H9 (cell line): ENCODE results near the gene SIPA1L2. TPM values are rescaled to one million over a fixed set of nuclear protein-coding genes. Genes with fewer than 3 reads are reported as not detected.

Experiments
- DNase-seq: peaks from one replicate; pipeline ENCODE4 v3.0.0-alpha.2; 2017
- H2AFZ ChIP-seq: one replicate; pipeline ENCODE4 v1.6.1; 2013; ENCODE audit warnings: mild to moderate bottlenecking, low read length, control low read depth, moderate library complexity
- H2AK5ac ChIP-seq: 2 replicates; pipeline ENCODE4 v1.6.1; 2013; ENCODE audit warnings: low read length, control low read depth, mixed read lengths; ENCODE audit not compliant: insufficient read length
- H2BK120ac ChIP-seq: one replicate; pipeline ENCODE4 v1.6.1; 2013; ENCODE audit warnings: low read depth, mild to moderate bottlenecking, low read length, control low read depth, inconsistent platforms; ENCODE audit not compliant: poor library complexity, severe bottlenecking
- H2BK12ac ChIP-seq: 2 replicates; pipeline ENCODE4 v1.6.1; 2013; ENCODE audit warnings: low read length, control low read depth, mixed read lengths, low read depth; ENCODE audit not compliant: insufficient read length
- H2BK15ac ChIP-seq: 2 replicates; pipeline ENCODE4 v1.6.1; 2013; ENCODE audit warnings: low read depth, low read length, control low read depth
- H2BK20ac ChIP-seq: one replicate; pipeline ENCODE4 v1.6.1; 2013; ENCODE audit warnings: low read depth, mild to moderate bottlenecking, low read length, control low read depth, inconsistent platforms; ENCODE audit not compliant: poor library complexity, severe bottlenecking
- H2BK5ac ChIP-seq: 2 replicates; pipeline ENCODE4 v1.6.1; 2013; ENCODE audit warnings: low read length, control low read depth, mixed read lengths; ENCODE audit not compliant: insufficient read length
- H3K14ac ChIP-seq: 2 replicates; pipeline ENCODE4 v1.6.1; 2013; ENCODE audit warnings: low read length, control low read depth; ENCODE audit not compliant: insufficient read depth
- H3K18ac ChIP-seq: 2 replicates; pipeline ENCODE4 v1.6.1; 2013; ENCODE audit warnings: low read depth, mild to moderate bottlenecking, mixed read lengths, low read length, control low read depth; ENCODE audit not compliant: insufficient read length
- H3K23ac ChIP-seq: 2 replicates; pipeline ENCODE4 v1.6.1; 2013; ENCODE audit warnings: low read length, control low read depth, mixed read lengths, low read depth; ENCODE audit not compliant: insufficient read length
- H3K23me2 ChIP-seq: 2 replicates; pipeline ENCODE4 v1.6.1; 2013; ENCODE audit warnings: low read depth, mild to moderate bottlenecking, mixed read lengths, low read length, control low read depth; ENCODE audit not compliant: insufficient read length, poor library complexity, severe bottlenecking
- H3K27ac ChIP-seq: 2 replicates; pipeline ENCODE4 v1.5.1; 2013; ENCODE audit warnings: low read length, control low read depth, mixed read lengths, low read depth; ENCODE audit not compliant: insufficient read length
- H3K27me3 ChIP-seq: 2 replicates; pipeline ENCODE4 v1.6.1; 2013; ENCODE audit warnings: low read length, control low read depth, inconsistent platforms; ENCODE audit not compliant: insufficient read depth
- H3K4ac ChIP-seq: 2 replicates; pipeline ENCODE4 v1.6.1; 2013; ENCODE audit warnings: low read depth, mild to moderate bottlenecking, control low read depth, inconsistent platforms, low read length, moderate library complexity
- H3K4me1 ChIP-seq: 2 replicates; pipeline ENCODE4 v1.6.1; 2013; ENCODE audit warnings: low read length, control low read depth, inconsistent platforms; ENCODE audit not compliant: insufficient read depth
- H3K4me2 ChIP-seq: 2 replicates; pipeline ENCODE4 v1.6.1; 2013; ENCODE audit warnings: low read length, control low read depth, mixed read lengths; ENCODE audit not compliant: insufficient read length, insufficient read depth
- H3K56ac ChIP-seq: 2 replicates; pipeline ENCODE4 v1.6.1; 2013; ENCODE audit warnings: low read depth, mild to moderate bottlenecking, mixed read lengths, low read length, control low read depth; ENCODE audit not compliant: insufficient read length
- H3K79me1 ChIP-seq: 2 replicates; pipeline ENCODE4 v1.6.1; 2013; ENCODE audit warnings: low read depth, mild to moderate bottlenecking, moderate library complexity, low read length, control low read depth, inconsistent platforms; ENCODE audit not compliant: insufficient read depth, poor library complexity, severe bottlenecking
- H3K79me2 ChIP-seq: 2 replicates; pipeline ENCODE4 v1.6.1; 2013; ENCODE audit warnings: low read length, control low read depth, inconsistent platforms; ENCODE audit not compliant: insufficient read depth
- H3K9ac ChIP-seq: 2 replicates; pipeline ENCODE4 v1.6.1; 2013; ENCODE audit warnings: low read length, control low read depth, mixed read lengths; ENCODE audit not compliant: insufficient read length; ENCODE audit errors: extremely low read depth
- H3K9me3 ChIP-seq: one replicate; pipeline ENCODE4 v1.6.1; 2013; ENCODE audit warnings: low read depth, low read length, inconsistent platforms; ENCODE audit not compliant: control insufficient read depth
- H3T11ph ChIP-seq: one replicate; pipeline ENCODE4 v1.6.1; 2013; ENCODE audit warnings: mild to moderate bottlenecking, low read length, control low read depth, inconsistent platforms
- H4K20me1 ChIP-seq: one replicate; pipeline ENCODE4 v1.6.1; 2013; ENCODE audit not compliant: control insufficient read depth, insufficient read length, insufficient read depth
- H4K5ac ChIP-seq: 2 replicates; pipeline ENCODE4 v1.6.1; 2013; ENCODE audit warnings: low read depth, mild to moderate bottlenecking, mixed read lengths, low read length, control low read depth; ENCODE audit not compliant: insufficient read length
- H4K8ac ChIP-seq: replicated peaks from 2 replicates; pipeline ENCODE4 v1.6.1; 2013; ENCODE audit warnings: low read length, control low read depth, mixed read lengths, low read depth; ENCODE audit not compliant: insufficient read length
- H4K91ac ChIP-seq: 2 replicates; pipeline ENCODE4 v1.6.1; 2013; ENCODE audit warnings: low read depth, mild to moderate bottlenecking, moderate library complexity, mixed read lengths, low read length, control low read depth; ENCODE audit not compliant: insufficient read length
- H3K27ac Mint-ChIP-seq, 3 experiments: 2 replicates in 2 of 3; 3 replicates in 1 of 3; pipeline ENCODE4 v1.8.0; 2020 to 2021; ENCODE audit warnings: mixed read lengths in 3 of 3, mild to moderate bottlenecking in 1 of 3, moderate library complexity in 1 of 3
- H3K27me3 Mint-ChIP-seq: 2 replicates; pipeline ENCODE4 v1.8.0; 2021; ENCODE audit warnings: low read depth, mild to moderate bottlenecking, moderate library complexity, mixed read lengths
- H3K36me3 Mint-ChIP-seq, 3 experiments: 2 replicates in 2 of 3; 3 replicates in 1 of 3; pipeline ENCODE4 v1.8.0; 2020 to 2021; ENCODE audit warnings: low read depth in 3 of 3, mixed read lengths in 3 of 3; ENCODE audit not compliant: insufficient read depth in 1 of 3
- H3K4me1 Mint-ChIP-seq, 2 experiments: 2 replicates each; pipeline ENCODE4 v1.8.0; 2020; ENCODE audit warnings: mixed read lengths in 2 of 2
- H3K4me3 Mint-ChIP-seq, 2 experiments: 2 replicates in 1 of 2; 3 replicates in 1 of 2; pipeline ENCODE4 v1.8.0; 2020 to 2021; ENCODE audit warnings: mild to moderate bottlenecking in 2 of 2, mixed read lengths in 2 of 2, moderate library complexity in 1 of 2
- H3K9me3 Mint-ChIP-seq, 2 experiments: 2 replicates in 1 of 2; 3 replicates in 1 of 2; pipeline ENCODE4 v1.8.0; 2020; ENCODE audit warnings: mild to moderate bottlenecking in 2 of 2, mixed read lengths in 2 of 2, moderate library complexity in 1 of 2
- WGBS: extraction: QIAGEN DNeasy Blood & Tissue Kit; methylation state at CpG from one replicate; pipeline ENCODE4 v1.1.7; 2013; ENCODE audit warnings: missing lambda C conversion rate, low lambda C conversion rate, mixed read lengths; ENCODE audit not compliant: insufficient read length; ENCODE audit errors: extremely low coverage; 5-methylcytosine and 5-hydroxymethylcytosine counted together
- total RNA-seq: library from RNA; stranded (reverse); gene quantifications from 2 replicates; pipeline ENCODE4 v1.2.1, GENCODE V29; 2021
- TF ChIP-seq, protein P1 (sequence below): fragments of 200-600 bp; sonication (generic); conservative IDR thresholded peaks from 3 replicates; pipeline ENCODE4 v1.8.0; 2021; ENCODE audit warnings: antibody characterized with exemption, mild to moderate bottlenecking

Gene SIPA1L2
- total RNA-seq, 1 experiment from 2014 or later, result 5.2 TPM

DNA sequence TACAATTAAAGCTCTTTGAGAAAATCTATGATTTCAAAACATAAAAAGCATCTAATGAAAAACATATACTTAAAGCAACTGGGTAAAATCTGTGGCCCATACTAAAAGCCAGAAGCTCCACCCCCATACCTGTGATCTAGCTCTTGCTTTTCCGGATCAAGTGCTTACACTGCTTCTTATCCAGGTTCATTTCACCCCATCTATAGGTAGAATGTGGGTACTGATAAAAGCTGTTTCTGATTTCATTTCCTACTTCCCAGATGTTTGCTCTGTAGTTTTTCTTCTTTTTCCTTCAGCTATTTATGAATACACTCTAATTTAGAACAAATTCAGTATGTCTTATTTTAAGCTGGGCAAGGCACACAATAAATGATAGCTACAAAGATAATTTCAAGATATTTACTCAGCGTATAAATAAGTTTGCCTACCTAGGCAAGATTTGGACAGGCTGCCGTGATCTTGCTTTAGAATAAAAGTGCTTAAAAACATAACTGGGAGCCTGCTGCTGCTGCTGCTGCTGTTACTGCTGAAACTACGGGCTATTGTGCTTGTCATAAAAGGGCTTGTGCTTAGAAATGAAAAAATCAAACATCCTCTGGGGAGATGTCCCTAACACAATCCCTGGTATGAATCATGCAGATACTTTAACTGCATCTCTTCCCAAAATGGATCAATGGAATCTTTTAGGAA is 2.1 kb downstream of the SIPA1L2 start:
- Histone ChIP-seq H2BK20ac (no peak overlapping the region), H3K4me1 (peaks cover 4% of the 10 kb centered on the region; the same call in 1 of the 2 replicates), H3K9me3 (no peaks in the 10 kb centered on the region), H2BK12ac (no peak overlapping the region), H3T11ph (no peak overlapping the region), H3K14ac (no peak overlapping the region), H4K5ac (no peak overlapping the region), H2BK120ac (no peak overlapping the region), H3K79me2 (no peaks in the 10 kb centered on the region), H4K8ac (no peak overlapping the region), H2BK15ac (no peak overlapping the region), H3K4ac (no peak overlapping the region), H2AFZ (no peak overlapping the region), H3K4me2 (no peak overlapping the region), H3K79me1 (no peaks in the 10 kb centered on the region), H3K23ac (no peak overlapping the region), H4K20me1 (no peaks in the 10 kb centered on the region), H3K9ac (no peak overlapping the region), H4K91ac (no peak overlapping the region), H3K27me3 (peaks cover 13% of the 10 kb centered on the region; the same call in 1 of the 2 replicates), H3K23me2 (peaks cover 3% of the 10 kb centered on the region), H3K18ac (no peak overlapping the region), H2BK5ac (no peak overlapping the region), H3K27ac (no peak overlapping the region), H2AK5ac (no peak overlapping the region), H3K56ac (no peak overlapping the region)
- no CpG with 5 or more reads among the region's 4 CpGs for WGBS
- Mint-ChIP-seq H3K27me3 (peaks cover 42% of the 10 kb centered on the region), H3K4me1 (peaks cover 54 to 56% of the 10 kb centered on the region in 2 experiments), H3K9me3 (no peaks in the 10 kb centered on the region), H3K4me3 (peak overlapping the region in 1 of 2 experiments; percentile 93; a peak in 1 of 5 replicates), H3K36me3 (no peaks in the 10 kb centered on the region; a peak in 1 of 7 replicates), H3K27ac (no peak overlapping the region)
- DNase-seq, result peak; percentile 41
- TF ChIP-seq, protein P1, sequence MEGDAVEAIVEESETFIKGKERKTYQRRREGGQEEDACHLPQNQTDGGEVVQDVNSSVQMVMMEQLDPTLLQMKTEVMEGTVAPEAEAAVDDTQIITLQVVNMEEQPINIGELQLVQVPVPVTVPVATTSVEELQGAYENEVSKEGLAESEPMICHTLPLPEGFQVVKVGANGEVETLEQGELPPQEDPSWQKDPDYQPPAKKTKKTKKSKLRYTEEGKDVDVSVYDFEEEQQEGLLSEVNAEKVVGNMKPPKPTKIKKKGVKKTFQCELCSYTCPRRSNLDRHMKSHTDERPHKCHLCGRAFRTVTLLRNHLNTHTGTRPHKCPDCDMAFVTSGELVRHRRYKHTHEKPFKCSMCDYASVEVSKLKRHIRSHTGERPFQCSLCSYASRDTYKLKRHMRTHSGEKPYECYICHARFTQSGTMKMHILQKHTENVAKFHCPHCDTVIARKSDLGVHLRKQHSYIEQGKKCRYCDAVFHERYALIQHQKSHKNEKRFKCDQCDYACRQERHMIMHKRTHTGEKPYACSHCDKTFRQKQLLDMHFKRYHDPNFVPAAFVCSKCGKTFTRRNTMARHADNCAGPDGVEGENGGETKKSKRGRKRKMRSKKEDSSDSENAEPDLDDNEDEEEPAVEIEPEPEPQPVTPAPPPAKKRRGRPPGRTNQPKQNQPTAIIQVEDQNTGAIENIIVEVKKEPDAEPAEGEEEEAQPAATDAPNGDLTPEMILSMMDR, result peak; percentile 69
